CD1c-positive myeloid dendritic cell (primary cell): ENCODE measurements around the gene IVNS1ABP.
A peak's percentile ranks its signal among the peaks of the same experiment; 100 is the strongest.
"Not testable (repeated sequence)": the region's sequence is repeated elsewhere in the genome, so short reads cannot be mapped to it uniquely, and the experiment has no call there.

Experiments used
- DNase-seq: peaks from one replicate; pipeline ENCODE4 v3.0.0-alpha.2; 2016; ENCODE audit errors: extremely low spot score

IVNS1ABP gene

DNA sequence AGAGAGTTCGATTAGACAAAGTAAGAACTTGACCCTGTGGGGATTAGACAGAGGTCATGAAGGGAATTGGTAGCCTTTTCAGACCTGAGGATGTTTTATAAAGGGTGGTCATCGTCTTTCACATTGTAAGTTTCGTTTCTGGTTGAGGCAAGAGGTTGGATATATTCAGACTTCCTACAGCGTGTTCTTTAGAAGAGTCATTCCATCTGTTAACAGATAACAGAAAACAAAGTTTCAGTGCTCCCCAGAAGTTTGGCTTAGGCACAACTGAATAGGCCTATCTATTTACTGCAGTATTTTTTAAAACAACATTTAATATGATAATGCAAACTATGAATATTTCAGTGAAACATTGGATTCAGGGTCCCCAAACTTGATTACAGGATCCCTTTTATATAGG lies 17.1 kb upstream of the IVNS1ABP start:
- DNase-seq, result no peak

DNA sequence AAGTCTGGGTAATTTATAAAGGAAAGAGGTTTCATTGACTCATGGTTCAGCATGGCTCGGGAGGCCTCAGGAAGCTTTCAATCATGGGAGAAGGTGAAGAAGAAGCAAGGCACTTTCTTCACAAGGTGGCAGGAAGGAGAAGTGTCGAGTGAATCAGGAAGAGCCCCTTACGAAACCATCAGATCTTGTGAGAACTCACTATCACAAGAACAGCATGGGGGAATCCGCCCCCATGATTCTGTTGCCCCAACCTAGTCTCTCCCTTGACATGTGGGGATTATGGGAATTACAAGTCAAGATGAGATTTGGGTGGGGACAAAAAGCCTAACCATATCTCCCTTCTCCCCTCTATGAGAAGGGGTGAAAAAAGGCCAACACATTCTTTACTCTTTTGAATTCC lies 11.2 kb upstream of the IVNS1ABP start:
- no peak for DNase-seq

DNA sequence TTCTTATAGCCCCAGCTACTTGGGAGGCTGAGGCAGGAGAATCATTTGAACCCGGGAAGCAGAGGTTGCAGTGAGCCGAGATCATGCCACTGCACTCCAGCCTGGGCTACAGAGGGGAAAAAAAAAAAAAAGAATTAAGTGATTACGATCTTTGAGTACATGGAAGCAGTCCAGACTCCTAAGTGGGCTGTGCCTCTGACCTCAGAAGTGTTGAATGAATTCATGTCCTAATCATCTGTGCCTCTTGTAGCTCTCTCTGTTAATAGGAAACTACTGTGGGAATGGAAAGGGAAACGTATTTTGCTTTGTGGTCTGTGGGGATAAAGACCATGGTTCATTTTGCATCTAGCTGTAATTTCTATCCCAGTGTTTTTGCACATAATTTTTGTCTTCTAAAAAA lies 8.4 kb upstream of the IVNS1ABP start:
- no peak for DNase-seq

DNA sequence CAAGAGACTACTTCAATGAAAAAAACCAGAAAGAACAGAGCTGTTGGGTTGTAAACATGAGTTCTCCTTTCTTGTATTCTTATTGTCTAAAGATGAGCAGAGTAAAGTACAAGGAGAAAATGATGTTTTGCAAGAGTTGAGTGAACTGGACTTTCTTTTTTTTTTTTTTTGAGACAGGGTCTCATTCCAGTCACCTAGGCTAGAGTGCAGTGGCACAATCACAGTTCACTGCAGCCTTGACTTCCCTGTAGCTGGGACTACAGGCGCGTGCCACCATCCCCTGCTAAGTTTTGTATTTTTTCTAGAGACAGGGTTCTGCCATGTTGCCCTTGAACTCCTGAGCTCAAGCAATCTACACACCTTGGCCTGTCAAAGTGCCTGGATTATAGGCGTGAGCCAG lies 7.1 kb upstream of the IVNS1ABP start:
- no peak for DNase-seq

DNA sequence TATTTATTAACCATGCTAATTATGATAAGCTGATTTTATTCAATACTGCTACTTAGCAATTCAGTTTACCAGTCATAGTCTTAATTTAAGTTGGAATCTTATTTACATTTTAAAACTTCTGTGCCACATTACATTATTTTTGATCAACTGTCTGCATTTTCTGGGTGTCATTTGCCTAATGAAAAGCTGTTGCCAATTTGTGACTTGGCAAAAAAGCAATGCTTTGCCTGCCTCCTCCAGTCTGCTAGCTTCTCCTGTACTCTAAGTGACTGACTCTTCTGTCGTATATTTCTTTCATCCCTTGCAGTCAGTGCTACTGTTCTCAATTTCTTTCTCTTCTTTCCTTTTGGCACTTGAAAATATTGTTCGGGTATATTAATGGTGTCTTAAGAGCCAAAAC lies 5.6 kb upstream of the IVNS1ABP start:
- no peak for DNase-seq

DNA sequence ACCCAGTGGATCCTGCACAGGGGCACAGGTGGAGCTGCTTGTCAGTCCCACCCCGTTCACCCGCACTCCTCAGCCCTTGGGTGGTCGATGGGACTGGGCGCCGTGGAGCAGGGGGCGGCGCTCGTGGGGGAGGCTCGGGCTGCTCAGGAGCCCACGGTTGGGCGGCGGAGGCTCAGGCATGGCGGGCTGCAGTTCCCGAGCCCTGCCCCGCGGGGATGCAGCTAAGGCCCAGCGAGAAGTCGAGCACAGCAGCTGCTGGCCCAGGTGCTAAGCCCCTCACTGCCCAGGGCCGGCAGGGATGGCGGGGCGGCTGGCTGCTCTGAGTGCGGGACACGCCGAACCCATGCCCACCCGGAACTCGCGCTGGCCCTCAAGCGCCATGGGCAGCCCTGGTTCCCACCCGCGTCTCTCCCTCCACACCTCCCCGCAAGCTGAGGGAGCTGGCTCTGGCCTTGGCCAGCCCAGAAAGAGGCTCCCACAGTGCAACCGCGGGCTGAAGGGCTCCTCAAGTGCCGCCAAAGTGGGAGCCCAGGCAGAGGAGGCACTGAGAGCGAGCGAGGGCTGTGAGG lies 4.7 kb upstream of the IVNS1ABP start:
- DNase-seq, result not testable (repeated sequence)

DNA sequence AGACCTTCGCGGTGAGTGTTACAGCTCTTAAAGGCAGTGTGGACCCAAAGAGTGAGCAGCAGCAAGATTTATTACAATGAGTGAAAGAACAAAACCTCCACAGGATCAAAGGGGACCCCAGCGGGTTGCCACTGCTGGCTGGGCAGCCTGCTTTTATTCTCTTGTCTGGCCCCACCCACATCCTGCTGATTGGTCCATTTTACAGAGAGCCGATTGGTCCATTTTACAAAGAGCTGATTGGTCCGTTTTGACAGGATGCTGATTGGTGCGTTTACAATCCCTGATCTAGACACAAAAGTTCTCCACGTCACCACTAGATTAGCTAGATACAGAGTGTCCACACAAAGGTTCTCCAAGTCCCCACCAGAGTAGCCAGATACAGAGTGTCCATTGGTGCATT lies 4.1 kb upstream of the IVNS1ABP start:
- not testable (repeated sequence) for DNase-seq

DNA sequence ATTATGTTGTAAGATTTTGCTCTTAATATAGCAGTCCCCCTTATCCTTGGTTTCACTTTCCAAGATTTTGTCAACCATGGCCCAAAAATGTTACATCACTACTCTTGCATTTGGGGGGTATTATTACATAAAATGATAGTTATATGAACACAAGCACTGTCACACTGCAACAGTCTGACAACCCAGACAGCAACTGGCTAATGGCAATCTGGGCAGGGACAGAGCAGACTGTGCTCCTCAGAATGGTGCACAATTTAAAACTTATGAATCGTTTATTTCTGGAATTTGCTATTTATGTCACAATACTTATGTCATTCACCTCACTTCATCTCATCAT lies 2.1 kb upstream of the IVNS1ABP start:
- no peak for DNase-seq

DNA sequence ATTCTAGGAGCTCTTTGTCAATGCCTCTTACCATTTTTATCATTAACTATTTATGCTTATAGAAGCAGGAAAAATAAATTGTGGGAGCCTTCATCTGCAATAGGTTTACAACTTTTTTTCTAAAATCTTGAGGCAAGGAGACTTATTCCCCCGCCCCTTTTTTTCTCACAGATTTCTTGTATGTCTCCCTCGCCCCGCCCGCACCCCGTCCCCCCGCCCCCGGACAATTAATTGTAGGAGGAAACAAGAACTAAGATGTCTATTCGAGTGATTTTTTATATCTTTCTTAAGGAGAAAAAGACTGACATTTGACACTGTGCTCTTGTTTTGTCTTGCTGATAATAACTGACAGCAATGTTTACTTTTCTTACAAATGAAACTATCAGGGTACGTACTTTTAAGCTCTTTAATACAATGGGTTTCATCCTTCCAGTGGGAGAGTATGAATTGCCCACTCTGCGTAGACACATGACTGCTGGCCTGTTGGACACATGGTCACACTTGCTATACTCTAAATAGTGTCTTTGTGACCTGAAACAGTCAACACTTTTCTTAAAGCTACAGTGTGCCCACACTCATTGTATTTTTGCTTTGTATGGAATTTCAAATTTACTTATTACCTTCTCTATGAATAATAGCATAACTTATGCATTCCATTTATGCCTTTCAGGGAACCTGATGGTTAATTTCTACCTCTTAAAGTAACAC lies 1.5 kb upstream of the IVNS1ABP start:
- DNase-seq, result no peak

DNA sequence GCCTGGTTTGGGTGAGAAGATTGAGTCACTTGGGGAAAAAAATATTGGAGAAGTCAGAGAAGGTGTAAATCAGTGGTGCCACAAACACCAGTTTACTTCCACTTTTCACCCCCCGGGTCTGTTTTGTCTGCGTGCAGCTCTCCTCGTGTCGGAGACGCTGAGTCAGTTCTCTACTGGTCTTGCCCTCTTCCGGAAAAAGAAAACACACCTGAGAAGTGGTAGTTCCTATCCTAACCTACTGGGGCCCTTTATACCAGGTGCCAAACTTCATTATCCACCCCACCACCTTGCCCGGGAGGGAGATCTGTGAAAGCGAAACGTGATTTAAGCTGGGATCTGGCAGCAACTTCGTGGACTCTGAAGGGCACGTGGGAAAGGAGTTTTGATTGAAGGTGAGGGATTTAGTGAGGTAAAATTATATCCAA lies 855 bp upstream of the IVNS1ABP start:
- peak; percentile 89 for DNase-seq

DNA sequence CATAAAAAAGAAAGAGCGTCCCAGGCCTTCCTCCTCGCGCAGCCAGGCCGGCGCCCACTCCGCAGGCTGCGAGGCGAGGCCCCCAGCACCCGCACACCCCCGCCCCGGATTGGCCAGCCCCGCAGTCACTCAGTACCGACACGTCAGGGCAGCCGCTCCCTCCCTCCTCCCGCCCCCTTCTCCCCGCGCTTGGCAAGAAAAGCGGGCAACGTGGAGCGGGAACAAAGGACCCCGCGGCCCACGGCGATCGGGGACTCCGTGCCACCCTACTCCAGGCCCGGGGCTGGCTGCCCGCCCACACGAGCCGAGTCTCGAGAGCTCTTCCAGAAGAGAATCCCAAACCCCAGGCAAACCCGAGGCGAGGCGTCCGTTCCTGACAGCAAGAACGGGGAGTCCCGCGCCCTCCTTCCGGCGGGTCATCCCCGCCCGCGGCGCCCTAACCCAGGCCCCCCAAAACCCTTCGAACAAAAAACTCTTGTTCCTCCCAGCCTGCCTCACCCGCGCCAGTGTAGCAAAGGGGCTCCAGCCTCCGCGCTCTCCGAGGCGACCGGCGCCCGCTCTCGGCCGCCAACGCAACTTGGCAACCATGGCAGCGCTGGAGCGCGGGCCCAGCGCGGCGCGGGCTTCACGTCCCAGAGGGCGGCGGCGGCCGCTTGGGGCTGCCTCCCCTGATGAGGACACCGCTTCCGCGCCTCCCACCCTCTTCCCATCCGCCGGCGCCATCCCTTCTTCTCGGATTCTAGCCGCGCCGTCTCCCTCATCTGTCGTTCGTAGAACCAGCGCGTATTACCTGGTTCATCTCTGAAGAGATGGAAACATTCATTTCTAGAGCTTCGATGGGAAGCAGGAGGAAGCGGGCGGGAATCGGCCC lies 645 bp downstream of the IVNS1ABP start:
- peak; percentile 90 for DNase-seq

DNA sequence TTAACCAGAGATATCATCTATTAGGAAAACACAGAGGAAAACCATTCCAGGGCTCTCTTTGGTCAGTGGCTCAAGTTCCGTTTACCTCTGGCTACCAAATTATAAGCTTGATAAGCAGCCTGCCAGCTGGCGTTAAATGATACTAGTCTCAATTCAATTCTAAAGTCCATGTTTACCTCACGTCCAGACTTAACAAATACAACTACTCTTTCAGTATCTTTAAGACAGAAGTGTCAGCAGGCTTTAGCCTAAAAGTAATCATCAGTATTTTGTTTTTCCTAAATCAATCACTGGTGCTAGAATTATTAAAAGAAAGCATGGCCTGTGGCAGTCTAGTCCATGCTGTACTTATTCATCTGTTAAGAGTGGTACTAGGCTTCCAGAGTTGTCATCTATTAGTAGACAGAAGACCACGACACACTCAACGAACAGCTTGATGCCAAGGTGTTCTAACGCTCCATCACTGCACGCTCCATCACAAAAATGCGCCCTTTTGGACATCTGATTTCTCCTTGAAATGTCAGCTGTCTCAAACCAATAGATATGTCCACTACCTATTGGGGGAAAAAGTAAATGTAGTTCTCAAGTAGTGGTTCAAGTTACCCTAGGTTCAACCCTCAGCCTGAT lies 1.5 kb downstream of the IVNS1ABP start:
- peak; percentile 30 for DNase-seq

DNA sequence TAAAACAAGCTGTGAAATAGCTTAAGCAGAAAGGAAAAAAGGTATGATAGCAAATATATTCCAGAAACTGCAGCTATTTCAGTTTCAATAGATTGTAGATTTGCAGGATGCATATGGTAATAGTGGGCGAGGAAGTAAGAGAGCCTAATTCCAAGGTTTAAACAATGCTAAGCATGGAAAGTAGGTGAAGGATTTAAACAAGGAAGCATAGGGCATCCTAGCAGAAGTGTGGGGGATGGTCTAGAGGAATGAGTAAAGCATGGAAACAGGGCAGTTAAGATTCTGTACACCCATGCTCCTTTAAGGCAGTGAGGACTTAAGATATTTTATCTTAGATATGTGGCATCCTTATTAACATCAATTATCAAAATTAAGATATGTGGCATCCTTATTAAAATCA lies 2.6 kb downstream of the IVNS1ABP start:
- DNase-seq, result peak; percentile 43

DNA sequence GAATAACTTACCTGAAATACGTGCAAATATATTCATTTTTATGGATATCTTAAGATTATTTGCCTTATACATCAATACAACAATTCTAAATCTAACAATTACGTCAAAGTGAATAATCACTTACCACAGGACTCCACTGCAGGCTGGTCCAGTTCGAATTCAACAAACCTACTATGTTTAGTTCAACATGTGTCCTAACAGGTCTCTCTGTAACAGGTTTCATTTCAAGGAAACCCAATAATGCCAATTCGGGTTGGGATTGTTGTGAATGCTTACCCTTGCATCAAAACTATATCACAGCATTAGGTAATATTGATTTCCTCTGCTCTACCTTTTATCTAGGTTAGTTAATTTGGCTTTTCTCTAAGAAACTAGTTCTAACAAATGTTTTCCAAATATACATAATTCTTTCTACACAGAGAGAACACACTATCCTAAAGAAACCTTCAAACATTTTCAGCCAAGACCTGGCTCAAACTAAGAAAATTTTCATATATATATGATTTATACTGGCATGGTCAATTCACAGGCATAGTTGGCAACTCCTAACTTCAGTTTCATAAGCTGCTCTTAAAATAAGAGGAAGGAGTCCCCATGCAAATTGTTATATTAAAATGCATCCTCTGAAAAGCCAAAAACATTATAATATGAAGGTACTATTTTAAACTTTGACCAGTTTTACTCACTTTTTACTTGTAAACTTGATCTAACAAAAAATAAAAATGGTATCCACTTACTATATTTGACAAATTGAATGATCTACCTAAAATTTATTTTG lies 4.5 kb downstream of the IVNS1ABP start:
- peak; percentile 39 for DNase-seq

DNA sequence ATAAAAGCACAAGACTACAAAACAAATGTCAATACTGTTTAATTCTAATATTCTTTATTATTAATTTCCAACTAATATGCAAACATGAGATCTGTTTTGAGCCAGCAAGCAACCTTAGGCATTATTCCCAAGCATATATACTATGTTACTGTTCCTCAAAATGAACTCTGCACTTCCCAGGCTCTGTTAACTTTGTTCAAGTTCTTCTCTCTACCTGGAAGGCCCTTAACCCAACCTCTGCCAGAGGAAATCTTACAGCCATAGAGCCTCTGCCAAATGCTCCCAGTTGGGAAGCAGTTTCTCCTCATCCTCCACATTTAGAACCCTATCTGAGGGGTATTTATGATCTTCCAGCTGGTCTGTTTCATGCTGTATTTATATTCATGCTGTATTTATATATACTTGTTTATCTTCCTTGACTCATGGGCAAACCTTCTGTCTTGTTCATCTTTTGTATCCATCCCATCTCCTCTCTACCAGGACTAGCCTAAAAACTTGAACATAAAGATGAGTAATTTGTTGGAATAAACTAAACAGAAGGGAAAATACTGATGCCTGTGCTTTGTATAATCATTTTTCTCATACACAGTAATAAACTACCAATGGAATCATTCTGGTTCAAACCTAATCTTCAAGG lies 5.3 kb downstream of the IVNS1ABP start:
- DNase-seq, result no peak

DNA sequence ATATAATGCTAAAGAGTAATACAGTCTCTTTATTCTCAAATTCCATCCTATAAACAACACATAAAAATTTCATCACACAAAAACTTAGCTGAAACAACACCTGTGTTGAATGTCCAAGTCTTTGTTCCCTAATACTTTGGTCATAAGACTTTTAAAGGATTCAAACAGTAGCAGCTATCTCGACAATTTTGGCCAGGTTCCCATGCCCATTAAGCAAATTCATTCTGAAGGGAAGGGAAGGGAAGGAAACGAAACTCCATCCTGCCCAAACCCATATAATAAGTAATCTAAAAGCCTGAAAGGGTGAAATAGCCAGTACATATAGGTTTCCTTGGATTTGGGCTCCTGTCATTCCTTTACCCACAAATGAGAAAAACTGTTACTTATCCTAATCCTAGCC lies 7.5 kb downstream of the IVNS1ABP start:
- DNase-seq, result no peak

DNA sequence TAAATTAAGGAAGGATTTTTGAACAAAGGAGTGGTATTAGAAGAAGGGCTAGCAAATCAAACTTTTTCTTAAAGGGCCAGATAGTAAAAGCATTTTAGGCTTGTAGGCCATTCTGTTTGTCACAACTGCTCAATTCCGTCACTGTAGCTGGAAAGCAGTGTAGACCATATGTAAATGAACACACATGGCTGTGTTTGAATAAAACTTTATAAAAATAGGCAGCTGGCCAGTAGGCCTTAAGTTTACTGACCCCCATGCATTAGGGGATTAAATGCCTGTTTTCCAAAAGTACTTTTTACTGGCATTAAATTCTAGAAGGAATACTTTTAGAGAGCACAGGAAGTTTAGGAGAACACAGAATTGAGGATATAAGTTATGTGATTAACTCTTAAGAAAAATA lies 8.9 kb downstream of the IVNS1ABP start:
- no peak for DNase-seq

DNA sequence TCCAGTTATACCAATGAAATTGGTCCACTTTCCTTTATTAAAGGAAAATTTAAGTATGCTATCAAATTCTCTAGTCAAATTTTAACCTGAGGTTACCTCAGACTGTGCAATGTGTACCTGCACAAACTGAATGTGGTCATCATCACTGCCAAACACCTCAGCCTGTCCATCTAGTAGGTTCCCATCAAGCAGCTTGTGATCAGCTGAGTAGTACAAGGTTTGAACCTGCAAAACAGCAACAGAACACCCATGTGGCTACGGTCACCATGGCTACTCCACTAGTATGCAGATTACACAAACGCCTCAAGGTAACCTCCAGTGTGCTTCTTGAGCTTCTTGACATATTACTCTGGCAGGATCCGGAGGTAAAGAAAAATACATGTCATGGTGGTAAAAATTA lies 11.6 kb downstream of the IVNS1ABP start:
- DNase-seq, result no peak

DNA sequence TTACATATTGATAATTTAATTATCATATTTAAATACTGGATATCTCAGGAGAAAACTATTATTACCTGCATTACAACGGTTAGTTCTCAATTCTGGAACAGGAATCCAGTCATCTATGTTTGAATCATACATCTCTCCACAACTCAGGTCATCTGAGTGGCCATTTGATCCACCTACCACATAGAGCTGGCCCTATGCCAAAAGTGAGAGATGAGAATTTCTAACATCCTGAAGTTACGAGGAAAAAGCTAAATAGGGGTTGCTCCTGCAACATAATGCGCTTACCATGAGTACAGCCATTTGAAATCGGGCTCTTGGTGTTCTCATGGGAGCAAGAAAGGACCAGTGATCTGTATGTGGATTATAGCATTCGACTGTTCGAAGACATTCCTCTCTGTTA lies 16.9 kb downstream of the IVNS1ABP start:
- no peak for DNase-seq

DNA sequence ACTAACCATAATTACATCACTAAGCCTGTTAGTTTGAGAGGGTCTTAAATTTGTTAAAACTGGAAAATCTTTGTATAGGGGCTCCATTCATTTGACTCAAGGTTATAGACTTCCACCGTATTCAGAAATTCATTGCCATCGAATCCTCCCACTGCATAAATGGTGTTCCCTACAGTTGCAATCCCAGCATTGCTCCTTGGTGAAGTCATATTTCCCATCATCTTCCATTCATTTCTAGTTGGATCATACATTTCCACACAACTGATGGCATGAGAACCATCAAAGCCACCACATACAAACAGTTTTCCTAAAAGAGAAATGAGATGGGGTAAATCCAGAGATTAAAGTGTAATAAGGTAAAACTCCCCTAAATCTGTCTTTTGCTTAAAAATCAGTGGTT lies 19.1 kb downstream of the IVNS1ABP start:
- DNase-seq, result no peak

DNA sequence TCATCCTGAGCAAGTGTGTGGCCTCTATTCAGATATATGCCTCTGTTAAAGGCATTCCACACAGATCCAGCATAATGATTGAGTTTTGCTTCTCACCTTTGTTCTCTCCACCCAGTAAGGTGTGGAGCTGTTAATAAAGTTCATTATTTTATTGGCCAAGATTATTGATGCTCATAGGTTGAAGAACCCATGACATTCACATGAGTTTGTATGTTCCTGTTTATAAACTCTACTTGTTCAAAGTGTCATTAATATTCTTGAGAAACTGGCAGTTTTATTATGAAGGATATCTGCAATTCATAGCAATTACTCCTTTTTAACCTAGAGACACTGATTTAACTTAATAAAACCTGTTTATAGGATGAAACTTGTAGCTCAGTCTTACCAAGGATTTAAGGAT lies 22.0 kb downstream of the IVNS1ABP start:
- DNase-seq, result no peak
